ENCODE measurements around the gene SLC17A5.
A peak's percentile ranks its signal among the peaks of the same experiment; 100 is the strongest.
"Not testable (repeated sequence)": the region's sequence is repeated elsewhere in the genome, so short reads cannot be mapped to it uniquely, and the experiment has no call there.

SLC17A5 gene

GRCh38 chr6:73665686-73666319, 12.0 kb upstream of the SLC17A5 start:
- no peak for DNase-seq (ENCODE audit: low read depth in 2 of 2)

GRCh38 chr6:73664701-73665100, 10.9 kb upstream of the SLC17A5 start:
- no peak for DNase-seq (ENCODE audit: low read depth in 2 of 2)

- DNase-seq (ENCODE audit: low read depth in 2 of 2), result no peak
Measured at GRCh38 chr6:73657201-73657600, 3.4 kb upstream of the SLC17A5 start.

- no peak for DNase-seq (ENCODE audit: low read depth in 2 of 2)
Measured at GRCh38 chr6:73656531-73657145, 2.8 kb upstream of the SLC17A5 start.

- DNase-seq (ENCODE audit: low read depth in 2 of 2), result no peak
Measured at GRCh38 chr6:73655341-73655917, 1.6 kb upstream of the SLC17A5 start.

GRCh38 chr6:73652637-73653570, 888 bp downstream of the SLC17A5 start:
- peak in 1 of 2 donors; percentile 45 for DNase-seq (ENCODE audit: low read depth in 2 of 2)

GRCh38 chr6:73649783-73650182, 4.0 kb downstream of the SLC17A5 start:
- DNase-seq (ENCODE audit: low read depth in 2 of 2), result no peak

- DNase-seq (ENCODE audit: low read depth in 2 of 2), result no peak
Measured at GRCh38 chr6:73648166-73648565, 5.6 kb downstream of the SLC17A5 start.

GRCh38 chr6:73644941-73645591, 8.7 kb downstream of the SLC17A5 start:
- no peak for DNase-seq (ENCODE audit: low read depth in 2 of 2)

- DNase-seq (ENCODE audit: low read depth in 2 of 2), result no peak
Measured at GRCh38 chr6:73644030-73644429, 9.8 kb downstream of the SLC17A5 start.

GRCh38 chr6:73642530-73642929, 11.3 kb downstream of the SLC17A5 start:
- DNase-seq (ENCODE audit: low read depth in 2 of 2), result no peak

GRCh38 chr6:73640179-73640750, 13.5 kb downstream of the SLC17A5 start:
- no peak for DNase-seq (ENCODE audit: low read depth in 2 of 2)

GRCh38 chr6:73639040-73639439, 14.8 kb downstream of the SLC17A5 start:
- DNase-seq (ENCODE audit: low read depth in 2 of 2), result no peak

GRCh38 chr6:73637404-73637803, 16.4 kb downstream of the SLC17A5 start:
- DNase-seq (ENCODE audit: low read depth in 2 of 2), result no peak

GRCh38 chr6:73636048-73636447, 17.7 kb downstream of the SLC17A5 start:
- no peak for DNase-seq (ENCODE audit: low read depth in 2 of 2)

- DNase-seq (ENCODE audit: low read depth in 2 of 2), result no peak
Measured at GRCh38 chr6:73632346-73632745, 21.4 kb downstream of the SLC17A5 start.

- no peak for DNase-seq (ENCODE audit: low read depth in 2 of 2)
Measured at GRCh38 chr6:73631849-73632248, 21.9 kb downstream of the SLC17A5 start.

- DNase-seq (ENCODE audit: low read depth in 2 of 2), result no peak
Measured at GRCh38 chr6:73630401-73630800, 23.4 kb downstream of the SLC17A5 start.

GRCh38 chr6:73624896-73625295, 28.9 kb downstream of the SLC17A5 start:
- no peak for DNase-seq (ENCODE audit: low read depth in 2 of 2)

- not testable (repeated sequence) for DNase-seq (ENCODE audit: low read depth in 2 of 2)
Measured at GRCh38 chr6:73623480-73623879, 30.3 kb downstream of the SLC17A5 start.

- DNase-seq (ENCODE audit: low read depth in 2 of 2), result not testable (repeated sequence)
Measured at GRCh38 chr6:73618082-73618481, 35.7 kb downstream of the SLC17A5 start.
